K562 (cell line): ENCODE data around the gene GALNT12. TPM values are rescaled to one million over a fixed set of nuclear protein-coding genes. Genes with fewer than 3 reads are reported as not detected.

Experiments used
- ATAC-seq: fragments of 200-7000 bp; cut with Tn5 transposase; 3 replicates; pipeline ENCODE4 v1.9.1; 2020; ENCODE audit warnings: moderate library complexity
- BruUV-seq: library from RNA; stranded (reverse); fragments of 400-500 nt; replicated peaks from 2 replicates; lab custom pipeline; 2021; lab: Mats Ljungman, UMichigan
- CTCF ChIA-PET: fragments of 300-600 bp; formaldehyde crosslinking; extraction: SDS; loops from one replicate; lab custom pipeline; 2021; ENCODE audit warnings: low intra/inter-chr PET ratio; lab: Yijun Ruan, JAX
- POLR2A ChIA-PET: fragments of 300-600, 350-650 bp; sonication (Branson Sonifier 250); formaldehyde crosslinking; extraction: SDS; loops from one replicate; lab custom pipeline; 2021; ENCODE audit warnings: antibody characterized with exemption, inconsistent platforms; lab: Yijun Ruan, JAX
- DNase-seq, 4 experiments: peaks; one replicate each; pipeline versions ENCODE4 v3.0.0 to v3.0.0-alpha.2; 2011 to 2018; ENCODE audit warnings: low spot score in 3 of 4, mixed read lengths in 3 of 4; ENCODE audit errors: extremely low read depth in 1 of 4
- FAIRE-seq: peaks from 2 replicates; lab custom pipeline; 2011; peaks lifted over from hg19 to GRCh38; lab: Jason Lieb, UNC
- H2AFZ ChIP-seq: 2 replicates; pipeline ENCODE4 v1.6.0; 2011; ENCODE audit warnings: low read depth, low read length, control low read depth, inconsistent platforms
- H3K27ac ChIP-seq: fragments of 200-600 bp; 3 replicates; pipeline ENCODE4 v1.8.0; 2011; ENCODE audit warnings: low read depth, mild to moderate bottlenecking, control low read depth, inconsistent platforms, low read length, moderate library complexity, mixed read lengths; ENCODE audit errors: extremely low read depth
- H3K27me3 ChIP-seq, 2 experiments: fragments of 300-600 bp in 1 of 2; 2 replicates in 1 of 2; 3 replicates in 1 of 2; pipeline versions ENCODE4 v1.6.0 to v1.8.0; 2011; ENCODE audit warnings: inconsistent platforms in 2 of 2, low read length in 2 of 2, mild to moderate bottlenecking in 1 of 2, mixed read lengths in 1 of 2, moderate library complexity in 1 of 2; ENCODE audit not compliant: control insufficient read depth in 2 of 2, insufficient read depth in 2 of 2
- H3K36me3 ChIP-seq: fragments of 300-600 bp; 3 replicates; pipeline ENCODE4 v1.8.0; 2011; ENCODE audit warnings: mild to moderate bottlenecking, low read length, inconsistent platforms; ENCODE audit not compliant: control insufficient read depth, insufficient read depth
- H3K4me1 ChIP-seq, 2 experiments: fragments of 200-600 bp in 1 of 2; replicated peaks in 1 of 2; 2 replicates in 1 of 2; 3 replicates in 1 of 2; pipeline versions ENCODE4 v1.5.1 to v1.8.0; 2011; ENCODE audit warnings: inconsistent platforms in 2 of 2, low read length in 2 of 2, mild to moderate bottlenecking in 1 of 2, mixed read lengths in 1 of 2, moderate library complexity in 1 of 2; ENCODE audit not compliant: control insufficient read depth in 2 of 2, insufficient read depth in 2 of 2
- H3K4me2 ChIP-seq: 2 replicates; pipeline ENCODE4 v1.6.1; 2011; ENCODE audit warnings: low read length, control low read depth, inconsistent platforms, mixed read lengths; ENCODE audit not compliant: insufficient read depth
- H3K4me3 ChIP-seq: fragments of 200-600 bp; sonication (generic), shearing (Covaris generic); 2 replicates; pipeline ENCODE4 v1.5.1; 2016; ENCODE audit warnings: control low read depth, inconsistent platforms
- H3K79me2 ChIP-seq: fragments of 200-600 bp; 3 replicates; pipeline ENCODE4 v1.8.0; 2011; ENCODE audit warnings: low read length, inconsistent platforms; ENCODE audit not compliant: control insufficient read depth, insufficient read depth
- H3K9ac ChIP-seq, 2 experiments: 2 replicates each; pipeline versions ENCODE4 v1.6.0 to v1.6.1; 2011; ENCODE audit warnings: low read depth in 2 of 2, low read length in 2 of 2, control low read depth in 1 of 2, inconsistent platforms in 1 of 2, mild to moderate bottlenecking in 1 of 2, mixed read lengths in 1 of 2; ENCODE audit not compliant: insufficient read depth in 1 of 2
- H3K9me1 ChIP-seq: one replicate; pipeline ENCODE4 v1.6.0; 2011; ENCODE audit warnings: inconsistent platforms, mild to moderate bottlenecking, low read length, moderate library complexity; ENCODE audit not compliant: control insufficient read depth, insufficient read depth
- H3K9me3 ChIP-seq: replicated peaks from 2 replicates; pipeline ENCODE4 v1.5.1; 2011; ENCODE audit warnings: low read depth, low read length, inconsistent platforms; ENCODE audit not compliant: control insufficient read depth, insufficient read depth
- H4K20me1 ChIP-seq: replicated peaks from 2 replicates; pipeline ENCODE4 v1.6.1; 2011; ENCODE audit warnings: low read length, inconsistent platforms, mixed read lengths; ENCODE audit not compliant: control insufficient read depth, insufficient read depth
- FOS ChIP-seq: IDR thresholded peaks from 3 replicates; pipeline ENCODE4 v1.6.1; 2011; ENCODE audit not compliant: insufficient read length; ENCODE audit errors: extremely low read depth
- HMGXB4 ChIP-seq: sonication (generic); formaldehyde crosslinking; IDR thresholded peaks from 2 replicates; pipeline ENCODE4 v1.8.1; 2023; ENCODE audit warnings: mild to moderate bottlenecking, missing genetic modification reagents
- MTA3 ChIP-seq: fragments of 450-650 bp; formaldehyde crosslinking; IDR thresholded peaks from 2 replicates; pipeline ENCODE4 v1.6.1; 2017; ENCODE audit warnings: mild to moderate bottlenecking, borderline replicate concordance
- NR2C1 ChIP-seq, 2 experiments: fragments of 450-650 bp; IDR thresholded peaks; 2 replicates each; pipeline ENCODE4 v1.6.1; 2017; ENCODE audit warnings: mild to moderate bottlenecking in 2 of 2, antibody characterized with exemption in 1 of 2, inconsistent platforms in 1 of 2, missing compliant biosample characterization in 1 of 2, missing genetic modification characterization in 1 of 2
- POLR2AphosphoS5 ChIP-seq: IDR thresholded peaks from 2 replicates; pipeline ENCODE4 v1.6.1; 2011; ENCODE audit warnings: mild to moderate bottlenecking, low read depth, low read length, moderate library complexity; ENCODE audit not compliant: control insufficient read depth, insufficient read depth
- RAD51 ChIP-seq: fragments of 450-650 bp; IDR thresholded peaks from 2 replicates; pipeline ENCODE4 v1.7.1; 2016; ENCODE audit warnings: low read depth, mild to moderate bottlenecking, borderline replicate concordance
- SMAD1 ChIP-seq: fragments of 150-350 bp; IDR thresholded peaks from 2 replicates; pipeline ENCODE4 v1.6.1; 2014; ENCODE audit warnings: low read length, low read depth; ENCODE audit not compliant: partially characterized antibody
- WGBS: fragments of 100-300 bp; shearing (Covaris generic); methylation state at CpG from one replicate; pipeline ENCODE4 v1.1.6; 2016; ENCODE audit warnings: low coverage, mixed read lengths; ENCODE audit not compliant: insufficient coverage; ENCODE audit errors: missing lambda C conversion rate; 5-methylcytosine and 5-hydroxymethylcytosine counted together
- in situ Hi-C: fragments of 300-500 bp; cut with MboI; formaldehyde crosslinking; loops from 4 replicates; pipeline ENCODE4 v1.15.0; 2018; ENCODE audit warnings: inconsistent platforms, mixed read lengths
- intact Hi-C: fragments of 100-400 bp; cut with micrococcal nuclease; formaldehyde crosslinking; loops from 2 replicates; pipeline ENCODE4 v1.14.2; 2022
- polyA plus RNA-seq, 8 experiments: library from polyadenylated mRNA; depleted of rRNA in 4 of 8; stranded (reverse) in 5 of 8; unstranded in 3 of 8; fragments of >200 nt; fragmentation: Nextera tagmentation in 2 of 8; fragmentation: Illumina TruSeq in 1 of 8; extraction: Ambion mirVana in 2 of 8; extraction: Trizol in 1 of 8; gene quantifications; 2 replicates each; pipeline versions ENCODE4 v1.2.1 to v1.2.3, GENCODE V29; 2011 to 2014; ENCODE audit warnings: inconsistent platforms in 1 of 8, missing spikeins in 1 of 8
- total RNA-seq, 7 experiments: library from RNA; depleted of rRNA in 6 of 7; stranded (reverse); fragments of >200 nt in 6 of 7; fragmentation: Illumina TruSeq in 2 of 7; extraction: Trizol in 2 of 7; gene quantifications; 2 replicates each; pipeline versions ENCODE4 v1.2.1 to v1.2.3, GENCODE V29; 2011 to 2021; ENCODE audit warnings: low replicate concordance in 1 of 7

Gene GALNT12
- total and polyA plus RNA-seq, 9 of the 15 experiments (the other 6 are each of a cell fraction or from before 2014, with no cell fraction given) = 29.7 to 82.9 (median 44.2) TPM

- WGBS = 96% methylated on average over 8 of the region's 8 CpGs
- Histone ChIP-seq H2AFZ (no peak overlapping the region), H3K9ac (no peak overlapping the region), H3K79me2 (no peaks in the 10 kb centered on the region), H3K4me3 (no peak overlapping the region), H3K27ac (no peak overlapping the region), H4K20me1 (peaks cover 9% of the 10 kb centered on the region; the same call in 1 of the 2 replicates), H3K36me3 (peaks cover 79% of the 10 kb centered on the region), H3K27me3 (no peaks in the 10 kb centered on the region), H3K4me2 (no peak overlapping the region), H3K9me1 (no peaks in the 10 kb centered on the region), H3K4me1 (peaks cover 7 to 9% of the 10 kb centered on the region in 2 experiments; a peak in 4 of 5 replicates), H3K9me3 (no peaks in the 10 kb centered on the region)
- no peak for TF ChIP-seq RAD51
- no peak for TF ChIP-seq FOS
- TF ChIP-seq POLR2AphosphoS5 = no peak
- TF ChIP-seq HMGXB4 (CRISPR knock-in tag) = no peak
- no peak for TF ChIP-seq NR2C1 (IDR thresholded peaks at IDR 0.05)
- no peak for TF ChIP-seq NR2C1 (tag; IDR thresholded peaks at IDR 0.05)
- no peak for TF ChIP-seq SMAD1
- TF ChIP-seq MTA3 = no peak
- no TSS peak for BruUV-seq
- ATAC-seq (no peak), FAIRE-seq (no peak), DNase-seq (no peak)
- ChIA-PET POLR2A (interaction anchor here (1.0 kb wide), 1 partner anchor 16 kb away, joined by 3 read pairs; no protein-coding TSS in a partner anchor), CTCF (no interaction called here)
- intact Hi-C loops (loop anchor here (5.0 kb wide), 1 partner anchor 241 kb away; no protein-coding TSS in a partner anchor), in situ Hi-C loops (loop anchor here (10.0 to 25.0 kb wide), 2 partner anchors 463 to 866 kb away; partner anchors contain the start of gene TRMO)
Observed at GRCh38 chr9:98778251-98778650, 29.2 kb upstream of the GALNT12 start.
